Fibroblast of lung (primary cell): ENCODE results near the gene ZNF638.

Source experiments
- CTCF ChIP-seq, 2 donors: IDR thresholded peaks in 1 of 2; conservative IDR thresholded peaks in 1 of 2; 1 replicate in 1 of 2; 2 replicates in 1 of 2; pipeline ENCODE4 v1.5.1; 2011 to 2012; ENCODE audit warnings: low read length in 2 of 2, control low read depth in 1 of 2, inconsistent platforms in 1 of 2, low read depth in 1 of 2, mild to moderate bottlenecking in 1 of 2
- EZH2 ChIP-seq: IDR thresholded peaks from 2 replicates; pipeline ENCODE4 v1.5.1; 2012; ENCODE audit warnings: low read length, control low read depth, mild to moderate bottlenecking; ENCODE audit errors: missing control alignments

- TF ChIP-seq CTCF (conservative IDR thresholded peaks at IDR 0.05 in 1 of 2, IDR thresholded peaks at IDR 0.05 in 1 of 2; ENCODE audit: low read depth in 1 of 2, low read length in 2 of 2) (no peak), EZH2 (no peak)
Measured at GRCh38 chr2:71353248-71353647, 21.7 kb downstream of the ZNF638 start.
